Uterus (tissue), 2 donors: Measurements from ENCODE around the gene MYBBP1A.

ENCODE experiments used
- POLR2A ChIP-seq, 2 donors: fragments of 450-650 bp; IDR thresholded peaks; one replicate each; pipeline ENCODE4 v1.6.1; 2016; ENCODE audit warnings: antibody characterized with exemption in 2 of 2, mild to moderate bottlenecking in 1 of 2, moderate library complexity in 1 of 2
- TF ChIP-seq, protein P1 (sequence below), 4 experiments: fragments of 200-600 bp in 2 of 4; fragments of 450-650 bp in 2 of 4; sonication (generic) in 2 of 4; IDR thresholded peaks; one replicate each; pipeline ENCODE4 v1.5.1; 2016 to 2019; ENCODE audit warnings: antibody characterized with exemption in 4 of 4, mild to moderate bottlenecking in 2 of 4, moderate library complexity in 1 of 4

DNA sequence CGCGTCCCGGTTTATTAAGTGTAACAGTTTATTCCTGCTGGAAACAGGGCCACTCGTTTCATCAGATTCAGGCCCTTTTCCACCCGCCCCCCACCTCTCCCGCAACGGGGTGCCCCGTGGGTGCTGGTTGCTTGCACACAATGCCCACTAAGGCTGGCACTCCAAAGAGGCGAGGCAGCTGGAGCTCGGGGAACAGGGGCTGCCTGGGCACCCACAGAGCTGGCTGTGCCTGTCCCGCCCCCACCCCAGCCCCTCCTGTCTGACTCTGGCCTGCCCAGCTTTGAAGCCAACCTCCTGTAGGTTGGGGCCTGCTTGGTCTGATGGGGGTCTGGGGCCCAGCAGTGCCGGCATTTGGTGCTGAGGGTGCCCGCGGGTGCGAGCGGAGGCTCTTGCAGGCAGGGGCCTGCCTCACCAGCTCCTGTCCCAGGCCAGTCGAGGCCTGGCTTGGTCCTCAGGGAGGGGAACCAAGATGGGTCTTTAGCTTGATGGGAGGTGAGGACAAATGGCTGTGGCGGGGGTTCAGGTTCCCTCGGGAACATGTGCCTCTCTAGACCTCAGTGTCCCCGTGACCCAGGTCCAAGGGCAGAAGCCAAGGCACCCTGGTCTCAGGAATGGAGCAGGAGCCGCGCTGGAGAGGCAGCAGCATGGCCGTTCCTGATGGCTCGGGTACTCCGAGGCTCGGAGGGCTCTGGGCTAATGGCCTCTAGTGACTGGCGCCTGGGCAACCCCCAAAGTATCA lies 20.1 kb downstream of the MYBBP1A start:
- TF ChIP-seq, protein P1, sequence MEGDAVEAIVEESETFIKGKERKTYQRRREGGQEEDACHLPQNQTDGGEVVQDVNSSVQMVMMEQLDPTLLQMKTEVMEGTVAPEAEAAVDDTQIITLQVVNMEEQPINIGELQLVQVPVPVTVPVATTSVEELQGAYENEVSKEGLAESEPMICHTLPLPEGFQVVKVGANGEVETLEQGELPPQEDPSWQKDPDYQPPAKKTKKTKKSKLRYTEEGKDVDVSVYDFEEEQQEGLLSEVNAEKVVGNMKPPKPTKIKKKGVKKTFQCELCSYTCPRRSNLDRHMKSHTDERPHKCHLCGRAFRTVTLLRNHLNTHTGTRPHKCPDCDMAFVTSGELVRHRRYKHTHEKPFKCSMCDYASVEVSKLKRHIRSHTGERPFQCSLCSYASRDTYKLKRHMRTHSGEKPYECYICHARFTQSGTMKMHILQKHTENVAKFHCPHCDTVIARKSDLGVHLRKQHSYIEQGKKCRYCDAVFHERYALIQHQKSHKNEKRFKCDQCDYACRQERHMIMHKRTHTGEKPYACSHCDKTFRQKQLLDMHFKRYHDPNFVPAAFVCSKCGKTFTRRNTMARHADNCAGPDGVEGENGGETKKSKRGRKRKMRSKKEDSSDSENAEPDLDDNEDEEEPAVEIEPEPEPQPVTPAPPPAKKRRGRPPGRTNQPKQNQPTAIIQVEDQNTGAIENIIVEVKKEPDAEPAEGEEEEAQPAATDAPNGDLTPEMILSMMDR (IDR thresholded peaks at IDR 0.05), result no peak
- no peak for TF ChIP-seq POLR2A (IDR thresholded peaks at IDR 0.05)
